Measurements from ENCODE around the gene SERINC2. TPM values are rescaled to one million over a fixed set of nuclear protein-coding genes. Genes with fewer than 3 reads are reported as not detected.

Gene SERINC2
- total RNA-seq, 1 experiment from 2014 or later = 26.0 TPM

- ChIA-PET CTCF (interaction anchor here (1.0 to 5.8 kb wide), 4 partner anchors 24 to 178 kb away, joined by 4 to 85 read pairs (median 25); partner anchors contain the start of genes SNRNP40 and ZCCHC17), POLR2A (no interaction called here)
- ATAC-seq = no peak
- H3K4me1 Mint-ChIP-seq = peaks cover 59% of the 10 kb centered on the region
- H3K4me3 Mint-ChIP-seq = no peak overlapping the region
- peak overlapping the region; percentile 54; the same call in 1 of the 2 replicates for H3K27ac Mint-ChIP-seq
- peaks cover 5% of the 10 kb centered on the region; the same call in 1 of the 2 replicates for H3K36me3 Mint-ChIP-seq
- peaks cover 4% of the 10 kb centered on the region for H3K27me3 Mint-ChIP-seq (ENCODE audit: low read depth)
- no peaks in the 10 kb centered on the region for H3K9me3 Mint-ChIP-seq
- no peak for DNase-seq (ENCODE audit: low spot score)
- TF ChIP-seq ELF4 (CRISPR knock-in tag; IDR thresholded peaks at IDR 0.05; ENCODE audit: low read depth) (no peak), ZNF232 (CRISPR knock-in tag; IDR thresholded peaks at IDR 0.05) (no peak), ZNF425 (CRISPR knock-in tag; conservative IDR thresholded peaks at IDR 0.05) (no peak)
- TF ChIP-seq, protein P1, sequence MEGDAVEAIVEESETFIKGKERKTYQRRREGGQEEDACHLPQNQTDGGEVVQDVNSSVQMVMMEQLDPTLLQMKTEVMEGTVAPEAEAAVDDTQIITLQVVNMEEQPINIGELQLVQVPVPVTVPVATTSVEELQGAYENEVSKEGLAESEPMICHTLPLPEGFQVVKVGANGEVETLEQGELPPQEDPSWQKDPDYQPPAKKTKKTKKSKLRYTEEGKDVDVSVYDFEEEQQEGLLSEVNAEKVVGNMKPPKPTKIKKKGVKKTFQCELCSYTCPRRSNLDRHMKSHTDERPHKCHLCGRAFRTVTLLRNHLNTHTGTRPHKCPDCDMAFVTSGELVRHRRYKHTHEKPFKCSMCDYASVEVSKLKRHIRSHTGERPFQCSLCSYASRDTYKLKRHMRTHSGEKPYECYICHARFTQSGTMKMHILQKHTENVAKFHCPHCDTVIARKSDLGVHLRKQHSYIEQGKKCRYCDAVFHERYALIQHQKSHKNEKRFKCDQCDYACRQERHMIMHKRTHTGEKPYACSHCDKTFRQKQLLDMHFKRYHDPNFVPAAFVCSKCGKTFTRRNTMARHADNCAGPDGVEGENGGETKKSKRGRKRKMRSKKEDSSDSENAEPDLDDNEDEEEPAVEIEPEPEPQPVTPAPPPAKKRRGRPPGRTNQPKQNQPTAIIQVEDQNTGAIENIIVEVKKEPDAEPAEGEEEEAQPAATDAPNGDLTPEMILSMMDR (IDR thresholded peaks at IDR 0.05) = no peak
Observed at GRCh38 chr1:31371121-31371959, 41.7 kb upstream of the SERINC2 start.

- POLR2A ChIA-PET = interaction anchor here (2.1 kb wide), 1 partner anchor 75 kb away, joined by 15 read pairs; the partner anchor contains the start of genes SNRNP40 and ZCCHC17
- H3K9me3 Mint-ChIP-seq = no peaks in the 10 kb centered on the region
- peaks cover 5% of the 10 kb centered on the region; the same call in 1 of the 2 replicates for H3K36me3 Mint-ChIP-seq
- CTCF ChIA-PET = interaction anchor here (1.6 to 5.8 kb wide), 4 partner anchors 23 to 177 kb away, joined by 5 to 85 read pairs (median 34); partner anchors contain the start of genes SNRNP40 and ZCCHC17
- peaks cover 58% of the 10 kb centered on the region for H3K4me1 Mint-ChIP-seq
- H3K27me3 Mint-ChIP-seq (ENCODE audit: low read depth) = peaks cover 4% of the 10 kb centered on the region
- no peak for TF ChIP-seq GTF2I (CRISPR knock-in tag; conservative IDR thresholded peaks at IDR 0.05)
- ATAC-seq (no peak), DNase-seq (ENCODE audit: low spot score) (no peak)
- H3K27ac Mint-ChIP-seq = no peak overlapping the region
- H3K4me3 Mint-ChIP-seq = peak overlapping the region; percentile 70
Observed at GRCh38 chr1:31372051-31372450, 41.0 kb upstream of the SERINC2 start.

- TF ChIP-seq, protein P2, sequence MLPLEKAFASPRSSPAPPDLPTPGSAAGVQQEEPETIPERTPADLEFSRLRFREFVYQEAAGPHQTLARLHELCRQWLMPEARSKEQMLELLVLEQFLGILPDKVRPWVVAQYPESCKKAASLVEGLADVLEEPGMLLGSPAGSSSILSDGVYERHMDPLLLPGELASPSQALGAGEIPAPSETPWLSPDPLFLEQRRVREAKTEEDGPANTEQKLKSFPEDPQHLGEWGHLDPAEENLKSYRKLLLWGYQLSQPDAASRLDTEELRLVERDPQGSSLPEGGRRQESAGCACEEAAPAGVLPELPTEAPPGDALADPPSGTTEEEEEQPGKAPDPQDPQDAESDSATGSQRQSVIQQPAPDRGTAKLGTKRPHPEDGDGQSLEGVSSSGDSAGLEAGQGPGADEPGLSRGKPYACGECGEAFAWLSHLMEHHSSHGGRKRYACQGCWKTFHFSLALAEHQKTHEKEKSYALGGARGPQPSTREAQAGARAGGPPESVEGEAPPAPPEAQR (CRISPR knock-in tag; IDR thresholded peaks at IDR 0.05) = no peak
- TF ChIP-seq FOXK1 (CRISPR knock-in tag; IDR thresholded peaks at IDR 0.05) (no peak), JAZF1 (CRISPR knock-in tag; IDR thresholded peaks at IDR 0.05) (no peak), RORB (CRISPR knock-in tag; IDR thresholded peaks at IDR 0.05) (no peak), CREM (CRISPR knock-in tag; IDR thresholded peaks at IDR 0.05) (no peak), ZNF396 (CRISPR knock-in tag; IDR thresholded peaks at IDR 0.05; ENCODE audit: borderline replicate concordance) (no peak), ESRRA (CRISPR knock-in tag; IDR thresholded peaks at IDR 0.05; ENCODE audit: borderline replicate concordance) (no peak), SP1 (CRISPR knock-in tag; conservative IDR thresholded peaks at IDR 0.05) (no peak), CREB1 (CRISPR knock-in tag; IDR thresholded peaks at IDR 0.05) (no peak), ATF2 (CRISPR knock-in tag; IDR thresholded peaks at IDR 0.05; ENCODE audit: borderline replicate concordance, low read depth) (no peak), ETV6 (CRISPR knock-in tag; IDR thresholded peaks at IDR 0.05) (no peak)
- TF ChIP-seq, protein P3, sequence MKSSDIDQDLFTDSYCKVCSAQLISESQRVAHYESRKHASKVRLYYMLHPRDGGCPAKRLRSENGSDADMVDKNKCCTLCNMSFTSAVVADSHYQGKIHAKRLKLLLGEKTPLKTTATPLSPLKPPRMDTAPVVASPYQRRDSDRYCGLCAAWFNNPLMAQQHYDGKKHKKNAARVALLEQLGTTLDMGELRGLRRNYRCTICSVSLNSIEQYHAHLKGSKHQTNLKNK (CRISPR knock-in tag; IDR thresholded peaks at IDR 0.05) = no peak
- Mint-ChIP-seq H3K4me1 (peaks cover 52% of the 10 kb centered on the region), H3K27ac (peak overlapping the region; percentile 30; the same call in 1 of the 2 replicates), H3K27me3 (ENCODE audit: low read depth) (peaks cover 4% of the 10 kb centered on the region), H3K4me3 (peak overlapping the region; percentile 70), H3K36me3 (peaks cover 5% of the 10 kb centered on the region; the same call in 1 of the 2 replicates), H3K9me3 (no peaks in the 10 kb centered on the region)
- DNase-seq (ENCODE audit: low spot score) (no peak), ATAC-seq (peak; percentile 3)
- ChIA-PET CTCF (interaction anchor here (0.9 to 5.8 kb wide), 9 partner anchors 23 to 260 kb away, joined by 3 to 85 read pairs (median 10); no protein-coding TSS in a partner anchor), POLR2A (interaction anchor here (1.8 to 2.1 kb wide), 3 partner anchors 22 to 75 kb away, joined by 14 to 15 read pairs (median 14); partner anchors contain the start of genes SERINC2, SNRNP40 and ZCCHC17)
Observed at GRCh38 chr1:31372751-31373055, 40.3 kb upstream of the SERINC2 start.
